ENCODE results near the gene F2RL2.

DNA sequence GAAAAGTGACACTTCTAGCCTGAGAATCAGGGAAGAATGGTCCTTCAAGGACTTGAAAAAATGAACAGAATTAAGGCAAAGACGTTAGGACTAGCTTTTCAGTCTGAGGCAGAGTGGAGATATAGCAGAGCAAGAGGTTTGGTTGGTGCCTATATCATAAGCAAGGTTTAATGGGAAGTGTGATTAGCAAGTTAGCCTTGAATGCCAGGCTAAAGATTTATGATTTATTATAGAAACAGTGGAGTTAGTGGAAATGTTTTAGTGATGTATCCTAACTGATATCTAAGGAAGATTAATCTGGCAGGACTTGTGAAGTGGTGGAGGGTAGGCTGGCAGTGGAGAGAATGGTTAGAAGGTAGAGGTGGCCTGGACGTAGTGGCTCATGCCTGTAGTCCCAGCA, 7.0 kb downstream of the F2RL2 start:
- TF ChIP-seq, protein P1, sequence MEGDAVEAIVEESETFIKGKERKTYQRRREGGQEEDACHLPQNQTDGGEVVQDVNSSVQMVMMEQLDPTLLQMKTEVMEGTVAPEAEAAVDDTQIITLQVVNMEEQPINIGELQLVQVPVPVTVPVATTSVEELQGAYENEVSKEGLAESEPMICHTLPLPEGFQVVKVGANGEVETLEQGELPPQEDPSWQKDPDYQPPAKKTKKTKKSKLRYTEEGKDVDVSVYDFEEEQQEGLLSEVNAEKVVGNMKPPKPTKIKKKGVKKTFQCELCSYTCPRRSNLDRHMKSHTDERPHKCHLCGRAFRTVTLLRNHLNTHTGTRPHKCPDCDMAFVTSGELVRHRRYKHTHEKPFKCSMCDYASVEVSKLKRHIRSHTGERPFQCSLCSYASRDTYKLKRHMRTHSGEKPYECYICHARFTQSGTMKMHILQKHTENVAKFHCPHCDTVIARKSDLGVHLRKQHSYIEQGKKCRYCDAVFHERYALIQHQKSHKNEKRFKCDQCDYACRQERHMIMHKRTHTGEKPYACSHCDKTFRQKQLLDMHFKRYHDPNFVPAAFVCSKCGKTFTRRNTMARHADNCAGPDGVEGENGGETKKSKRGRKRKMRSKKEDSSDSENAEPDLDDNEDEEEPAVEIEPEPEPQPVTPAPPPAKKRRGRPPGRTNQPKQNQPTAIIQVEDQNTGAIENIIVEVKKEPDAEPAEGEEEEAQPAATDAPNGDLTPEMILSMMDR (IDR thresholded peaks at IDR 0.05; ENCODE audit: borderline replicate concordance, extremely low read depth, low read length, poor library complexity, severe bottlenecking) = no peak
- no peak for TF ChIP-seq EZH2 (IDR thresholded peaks at IDR 0.05; ENCODE audit: borderline replicate concordance, low read depth, low read length, severe bottlenecking)
